Ovary (tissue), 9 donors: ENCODE data around the gene TOP2B. TPM values are rescaled to one million over a fixed set of nuclear protein-coding genes. Genes with fewer than 3 reads are reported as not detected.
A peak's percentile ranks its signal among the peaks of the same experiment; 100 is the strongest.

Experiments used
- DNase-seq, 5 donors: peaks; one replicate each; pipeline ENCODE4 v3.0.0-alpha.2; 2019 to 2020
- H3K27ac ChIP-seq, 2 donors: fragments of 200-600 bp; one replicate each; pipeline versions ENCODE4 v1.5.1 to v1.8.0; 2019 to 2022
- H3K27me3 ChIP-seq: fragments of 200-600 bp; one replicate; pipeline ENCODE4 v1.8.0; 2022
- H3K36me3 ChIP-seq: fragments of 200-600 bp; sonication (generic); one replicate; pipeline ENCODE4 v1.5.1; 2019
- H3K4me1 ChIP-seq: one replicate; pipeline ENCODE4 v1.8.1; 2013; ENCODE audit warnings: mild to moderate bottlenecking, moderate library complexity; ENCODE audit not compliant: insufficient read depth
- H3K4me3 ChIP-seq: fragments of 200-600 bp; sonication (generic); one replicate; pipeline ENCODE4 v1.5.1; 2017
- H3K9me3 ChIP-seq, 2 donors: fragments of 200-600 bp in 1 of 2; sonication (generic) in 1 of 2; one replicate each; pipeline versions ENCODE4 v1.5.1 to v1.8.1; 2013 to 2019; ENCODE audit warnings: mild to moderate bottlenecking in 1 of 2, moderate library complexity in 1 of 2
- EP300 ChIP-seq: sonication (generic); formaldehyde crosslinking; IDR thresholded peaks from one replicate; pipeline ENCODE4 v1.6.1; 2017; ENCODE audit warnings: antibody characterized with exemption
- POLR2A ChIP-seq: fragments of 450-650 bp; IDR thresholded peaks from one replicate; pipeline ENCODE4 v1.6.1; 2017; ENCODE audit warnings: antibody characterized with exemption, mild to moderate bottlenecking, moderate library complexity
- WGBS, 3 donors: extraction: QIAGEN DNeasy Blood & Tissue Kit in 1 of 3; methylation state at CpG; one replicate each; pipeline versions ENCODE4 v1.1.5 to v1.1.7; 2013 to 2017; 5-methylcytosine and 5-hydroxymethylcytosine counted together
- intact Hi-C, 4 donors: fragments of 100-400 bp; cut with DNase I; formaldehyde crosslinking; loops; one replicate each; pipeline versions ENCODE4 v1.11.0 to v1.15.1; 2022 to 2023
- polyA plus RNA-seq, 2 donors: library from polyadenylated mRNA; stranded (reverse); fragments of 200-250 nt in 1 of 2; fragments of 350-450 nt in 1 of 2; fragmentation: Illumina TruSeq in 1 of 2; extraction: RNeasy Lipid Tissue Mini Kit (QIAGEN cat#74804) in 1 of 2; gene quantifications; one replicate each; pipeline ENCODE4 v1.2.3, GENCODE V29; 2013 to 2014
- total RNA-seq, 7 donors: library from RNA; depleted of rRNA in 2 of 7; stranded (reverse); fragments of >200 nt in 2 of 7; fragmentation: NEBNext Ultra II Directional in 3 of 7; extraction: Animal tissue kit (Norgen Biotek cat#: 25700) in 3 of 7; gene quantifications; one replicate each; pipeline versions ENCODE4 v1.1.0 to v1.2.4, GENCODE V29; 2016 to 2023
- TF ChIP-seq, protein P1 (sequence below), 3 donors: fragments of 450-650 bp in 2 of 3; fragments of 200-600 bp in 1 of 3; IDR thresholded peaks; one replicate each; pipeline versions ENCODE4 v1.5.1 to v1.8.0; 2016 to 2022; ENCODE audit warnings: antibody characterized with exemption in 3 of 3, mild to moderate bottlenecking in 1 of 3
- donor health status: DM: no; HTN: no; CAD: no; lungs with moderate emphysema.
- donor health status: DM: no; HTN: no; CAD: no.
- donor health status: Bipolar disorder and iron deficiency.
- donor health status: DM: yes; HTN: yes; CAD: no.
- donor health status: DM: no; HTN: no; CAD: no.
- donor health status: DM: yes; HTN: yes; CAD: no.

Gene TOP2B
- total and polyA plus RNA-seq, 9 donors, result 65.3 to 134 (median 98.2) TPM

DNA sequence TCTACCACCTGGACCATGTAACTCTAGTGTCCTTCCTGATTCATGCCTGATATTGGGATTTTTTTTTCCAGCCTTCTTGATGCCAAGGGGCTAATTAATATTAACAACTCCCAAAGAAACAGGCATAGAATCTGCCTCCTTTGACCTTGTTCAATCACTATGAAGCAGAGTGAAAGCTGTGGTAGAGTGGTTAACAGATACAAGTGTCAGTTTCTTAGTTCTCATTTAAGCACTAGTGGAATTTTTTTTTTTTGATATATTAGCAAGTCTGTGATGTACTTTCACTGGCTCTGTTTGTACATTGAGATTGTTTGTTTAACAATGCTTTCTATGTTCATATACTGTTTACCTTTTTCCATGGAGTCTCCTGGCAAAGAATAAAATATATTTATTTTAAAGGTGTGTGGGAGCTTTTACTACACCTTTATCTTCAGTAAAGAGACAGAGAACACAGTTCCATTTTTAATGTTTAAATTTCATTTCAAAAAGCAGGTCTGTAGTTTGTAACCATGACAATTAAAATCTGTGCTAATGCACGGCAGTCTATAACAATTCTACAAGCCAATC is 67.1 kb downstream of the TOP2B start:
- Histone ChIP-seq H3K36me3 (no peaks in the 10 kb centered on the region), H3K27ac (no peak overlapping the region), H3K27me3 (no peaks in the 10 kb centered on the region), H3K4me1 (no peaks in the 10 kb centered on the region), H3K9me3 (no peaks in the 10 kb centered on the region), H3K4me3 (no peak overlapping the region)
- TF ChIP-seq, protein P1, sequence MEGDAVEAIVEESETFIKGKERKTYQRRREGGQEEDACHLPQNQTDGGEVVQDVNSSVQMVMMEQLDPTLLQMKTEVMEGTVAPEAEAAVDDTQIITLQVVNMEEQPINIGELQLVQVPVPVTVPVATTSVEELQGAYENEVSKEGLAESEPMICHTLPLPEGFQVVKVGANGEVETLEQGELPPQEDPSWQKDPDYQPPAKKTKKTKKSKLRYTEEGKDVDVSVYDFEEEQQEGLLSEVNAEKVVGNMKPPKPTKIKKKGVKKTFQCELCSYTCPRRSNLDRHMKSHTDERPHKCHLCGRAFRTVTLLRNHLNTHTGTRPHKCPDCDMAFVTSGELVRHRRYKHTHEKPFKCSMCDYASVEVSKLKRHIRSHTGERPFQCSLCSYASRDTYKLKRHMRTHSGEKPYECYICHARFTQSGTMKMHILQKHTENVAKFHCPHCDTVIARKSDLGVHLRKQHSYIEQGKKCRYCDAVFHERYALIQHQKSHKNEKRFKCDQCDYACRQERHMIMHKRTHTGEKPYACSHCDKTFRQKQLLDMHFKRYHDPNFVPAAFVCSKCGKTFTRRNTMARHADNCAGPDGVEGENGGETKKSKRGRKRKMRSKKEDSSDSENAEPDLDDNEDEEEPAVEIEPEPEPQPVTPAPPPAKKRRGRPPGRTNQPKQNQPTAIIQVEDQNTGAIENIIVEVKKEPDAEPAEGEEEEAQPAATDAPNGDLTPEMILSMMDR (IDR thresholded peaks at IDR 0.05), result no peak
- TF ChIP-seq POLR2A (no peak), EP300 (no peak)
- no peak for DNase-seq
- WGBS, 3 donors, result 57 to 66% (median 59%) methylated on average over 1 of the region's 1 CpG
- intact Hi-C loops, result loop anchor here in 3 of 4 donors (10.0 kb wide), 3 partner anchors 633 to 823 kb away; no protein-coding TSS in a partner anchor

DNA sequence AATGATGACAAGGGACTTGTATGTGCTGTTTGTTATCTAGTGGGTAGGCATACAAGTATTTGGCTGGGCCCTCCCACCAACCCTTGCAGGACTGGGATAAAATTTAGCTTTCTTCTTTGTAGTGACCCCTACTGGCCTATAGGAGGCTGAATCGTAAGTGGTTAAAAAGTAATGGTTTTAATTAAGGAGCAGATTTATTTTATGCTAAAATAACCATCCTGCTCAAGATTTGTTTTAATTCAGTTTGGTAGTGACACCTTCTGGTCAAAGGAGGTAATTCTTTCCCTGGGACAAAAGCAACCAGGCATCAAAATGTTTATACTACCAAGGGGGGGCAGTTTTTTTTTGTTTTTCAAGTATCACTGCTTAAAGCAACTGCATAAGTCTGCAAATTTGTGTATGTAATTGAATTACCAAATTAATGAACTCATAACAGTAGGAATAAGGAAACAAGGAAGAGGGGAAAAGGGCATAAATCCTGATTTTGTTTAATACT is 70.7 kb downstream of the TOP2B start:
- intact Hi-C loops, result loop anchor here in 3 of 4 donors (10.0 kb wide), 3 partner anchors 629 to 819 kb away; no protein-coding TSS in a partner anchor
- H3K9me3 ChIP-seq, result no peaks in the 10 kb centered on the region
- peak overlapping the region in 1 of 2 donors; percentile 14 for H3K27ac ChIP-seq
- H3K4me3 ChIP-seq, result no peak overlapping the region
- TF ChIP-seq, protein P1 (IDR thresholded peaks at IDR 0.05), result peak; percentile 65 to 84 (median 68)
- TF ChIP-seq EP300 (no peak), POLR2A (no peak)
- no peak for DNase-seq
- H3K36me3 ChIP-seq, result no peaks in the 10 kb centered on the region
- 0% methylated on average over 1 of the region's 1 CpG for WGBS, 3 donors
- H3K27me3 ChIP-seq, result no peaks in the 10 kb centered on the region
- H3K4me1 ChIP-seq, result no peaks in the 10 kb centered on the region

DNA sequence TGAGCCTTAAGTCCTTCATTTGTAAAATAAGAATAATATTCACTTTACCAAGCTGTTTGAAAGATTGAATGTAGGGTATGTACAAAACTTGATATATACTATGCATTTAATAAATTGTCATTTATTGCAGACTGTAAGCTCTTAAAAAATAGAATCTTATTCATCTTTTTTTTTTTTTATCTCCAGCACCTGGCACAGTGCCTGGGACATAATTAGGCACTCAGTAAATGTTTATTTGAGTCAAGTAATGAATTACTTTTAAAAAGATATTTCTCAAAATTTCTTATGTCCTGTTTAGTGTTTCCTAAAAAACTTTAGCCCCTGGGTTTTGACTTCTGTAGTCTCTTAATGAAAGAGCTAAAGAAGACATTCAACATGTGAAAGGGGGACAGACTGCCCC is 71.7 kb downstream of the TOP2B start:
- Histone ChIP-seq H3K9me3 (no peaks in the 10 kb centered on the region), H3K36me3 (no peaks in the 10 kb centered on the region), H3K4me1 (no peaks in the 10 kb centered on the region), H3K27me3 (no peaks in the 10 kb centered on the region), H3K4me3 (no peak overlapping the region), H3K27ac (no peak overlapping the region)
- TF ChIP-seq EP300 (no peak), POLR2A (no peak)
- TF ChIP-seq, protein P1 (IDR thresholded peaks at IDR 0.05), result no peak
- no peak for DNase-seq
- intact Hi-C loops, result loop anchor here in 3 of 4 donors (10.0 kb wide), 3 partner anchors 628 to 818 kb away; no protein-coding TSS in a partner anchor

DNA sequence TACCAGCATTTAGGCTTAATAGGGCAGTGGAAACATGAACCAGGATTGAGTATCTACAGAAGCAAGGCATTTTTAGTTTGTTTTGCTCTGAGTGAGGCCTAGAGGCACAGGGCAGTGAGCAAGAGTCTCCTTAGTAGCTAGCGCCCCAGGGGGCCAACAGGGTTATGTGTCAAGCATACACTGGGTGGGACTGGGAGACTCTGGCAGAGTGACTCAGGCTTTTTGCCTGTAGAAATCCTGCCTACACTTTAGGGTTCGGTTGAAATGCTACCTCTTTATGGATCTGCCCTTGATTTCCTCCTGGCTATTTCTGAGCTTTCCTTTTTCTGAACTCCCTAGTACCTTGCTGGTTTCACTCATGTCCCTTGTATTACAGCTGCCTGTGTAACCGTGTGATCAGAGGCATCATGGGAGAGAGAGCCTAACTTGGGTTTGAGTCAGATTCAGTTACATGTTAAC is 72.2 kb downstream of the TOP2B start:
- Histone ChIP-seq H3K27me3 (no peaks in the 10 kb centered on the region), H3K36me3 (no peaks in the 10 kb centered on the region), H3K4me3 (no peak overlapping the region), H3K4me1 (no peaks in the 10 kb centered on the region), H3K27ac (no peak overlapping the region), H3K9me3 (no peaks in the 10 kb centered on the region)
- WGBS, 3 donors, result 24 to 32% (median 25%) methylated on average over 3 of the region's 3 CpGs
- intact Hi-C loops, result loop anchor here in 3 of 4 donors (10.0 kb wide), 3 partner anchors 628 to 818 kb away; no protein-coding TSS in a partner anchor
- TF ChIP-seq POLR2A, result no peak
- TF ChIP-seq, protein P1 (IDR thresholded peaks at IDR 0.05), result peak in 1 of 3 donors; percentile 8
- peak; percentile 33 to 60 (median 51) for DNase-seq
